H1 (cell line): ENCODE results near the gene CRKL. TPM values are rescaled to one million over a fixed set of nuclear protein-coding genes. Genes with fewer than 3 reads are reported as not detected.

Source experiments
- EP300 ChIP-seq, 2 experiments: IDR thresholded peaks; 1 replicate in 1 of 2; 2 replicates in 1 of 2; pipeline ENCODE4 v1.6.1; 2011 to 2012; ENCODE audit warnings: low read depth in 2 of 2, low read length in 2 of 2, mild to moderate bottlenecking in 2 of 2, borderline replicate concordance in 1 of 2, inconsistent platforms in 1 of 2, moderate library complexity in 1 of 2
- JUN ChIP-seq: IDR thresholded peaks from 2 replicates; pipeline ENCODE4 v1.6.1; 2011; ENCODE audit warnings: low read depth, mild to moderate bottlenecking, improper control_type of control experiment, low read length
- polyA plus RNA-seq, 7 experiments: library from polyadenylated mRNA; depleted of rRNA in 3 of 7; stranded (reverse) in 5 of 7; unstranded in 2 of 7; fragments of >200 nt in 5 of 7; fragments of 200-250 nt in 2 of 7; gene quantifications; 1 replicate in 5 of 7; 2 replicates in 1 of 7; 4 replicates in 1 of 7; pipeline versions ENCODE4 v1.2.1 to v1.2.3, GENCODE V29; 2011 to 2013; ENCODE audit warnings: missing spikeins in 2 of 7, mixed read lengths in 2 of 7
- total RNA-seq: library from RNA; stranded (reverse); fragmentation: NEBNext Ultra II Directional; extraction: Animal tissue kit (Norgen Biotek cat#: 25700); gene quantifications from 2 replicates; pipeline ENCODE4 v1.2.1, GENCODE V29; 2021

CRKL gene
- total and polyA plus RNA-seq, 2 of the 8 experiments (the other 6 are each of a cell fraction or from before 2014, with no cell fraction given), result 34.5 to 94.5 TPM

DNA sequence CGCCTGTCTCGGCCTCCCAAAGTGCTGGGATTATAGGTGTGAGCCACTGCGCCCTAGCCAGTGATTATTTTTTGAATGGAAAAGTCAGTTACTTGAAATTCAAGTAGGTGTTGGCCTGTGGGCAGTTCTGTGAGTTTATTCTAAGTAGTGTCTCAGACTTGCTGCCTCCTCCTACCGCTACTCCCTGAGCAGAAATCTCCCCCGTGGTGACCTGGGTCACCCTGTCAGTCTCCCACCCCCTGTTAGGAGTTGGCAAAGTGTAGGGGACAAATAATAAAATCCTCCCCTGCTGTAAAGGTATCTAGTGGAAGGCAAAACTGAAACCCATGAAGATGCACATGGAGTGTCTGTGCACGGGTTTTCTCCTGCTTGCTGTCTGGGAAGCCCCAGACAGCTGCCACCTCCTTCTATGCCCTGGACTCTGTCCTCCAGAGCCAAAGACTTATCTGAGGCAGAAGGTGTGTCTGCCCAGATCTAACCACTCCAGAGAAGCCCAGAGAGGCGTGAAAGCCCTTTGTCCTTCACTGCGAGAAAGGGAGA, 32.1 kb upstream of the CRKL start (continued):
- TF ChIP-seq EP300 (IDR thresholded peaks at IDR 0.05; ENCODE audit: borderline replicate concordance in 1 of 2, low read depth in 2 of 2, low read length in 2 of 2) (no peak), JUN (no peak)
